Fibroblast of pulmonary artery (primary cell): Measurements from ENCODE around the gene TBXAS1.

ENCODE experiments used
- DNase-seq: peaks from one replicate; pipeline ENCODE4 v3.0.0-alpha.2; 2010; ENCODE audit warnings: low read depth
- H3K4me3 ChIP-seq: replicated peaks from 2 replicates; pipeline ENCODE4 v1.5.1; 2011; ENCODE audit warnings: low read depth, mild to moderate bottlenecking, control low read depth, low read length, moderate library complexity
- CTCF ChIP-seq: IDR thresholded peaks from 2 replicates; pipeline ENCODE4 v1.5.1; 2011; ENCODE audit warnings: mild to moderate bottlenecking, control low read depth, low read length, inconsistent platforms; ENCODE audit errors: missing control alignments

TBXAS1 gene

GRCh38 chr7:140014123-140014522, 185.1 kb downstream of the TBXAS1 start:
- DNase-seq = no peak
- no peak for TF ChIP-seq CTCF
- H3K4me3 ChIP-seq = no peak overlapping the region

- no peak for DNase-seq
- TF ChIP-seq CTCF = no peak
- no peak overlapping the region for H3K4me3 ChIP-seq
Measured at GRCh38 chr7:140015471-140015970, 186.5 kb downstream of the TBXAS1 start.

- H3K4me3 ChIP-seq = no peak overlapping the region
- DNase-seq = no peak
- no peak for TF ChIP-seq CTCF
Measured at GRCh38 chr7:140016540-140016939, 187.5 kb downstream of the TBXAS1 start.

GRCh38 chr7:140017034-140017433, 188.0 kb downstream of the TBXAS1 start:
- DNase-seq = no peak
- no peak overlapping the region for H3K4me3 ChIP-seq
- no peak for TF ChIP-seq CTCF

GRCh38 chr7:140017543-140017942, 188.5 kb downstream of the TBXAS1 start:
- no peak overlapping the region for H3K4me3 ChIP-seq
- no peak for DNase-seq
- no peak for TF ChIP-seq CTCF

- DNase-seq = no peak
- no peak for TF ChIP-seq CTCF
- no peak overlapping the region for H3K4me3 ChIP-seq
Measured at GRCh38 chr7:140018125-140019043, 189.3 kb downstream of the TBXAS1 start.

- no peak for TF ChIP-seq CTCF
- DNase-seq = no peak
- H3K4me3 ChIP-seq = no peak overlapping the region
Measured at GRCh38 chr7:140019172-140019571, 190.1 kb downstream of the TBXAS1 start.
